Neutrophil (primary cell): ENCODE data around the gene TK1.

Experiments used
- H3K27ac ChIP-seq: fragments of 200-600 bp; sonication (generic); 2 replicates; pipeline ENCODE4 v1.5.1; 2016; ENCODE audit warnings: mild to moderate bottlenecking, moderate library complexity
- H3K27me3 ChIP-seq: fragments of 200-600 bp; sonication (generic); 2 replicates; pipeline ENCODE4 v1.6.0; 2016; ENCODE audit warnings: mild to moderate bottlenecking
- H3K36me3 ChIP-seq: fragments of 200-600 bp; sonication (generic); 2 replicates; pipeline ENCODE4 v1.5.1; 2017
- H3K4me1 ChIP-seq, 2 experiments: fragments of 200-600 bp in 1 of 2; sonication (generic) in 1 of 2; 1 replicate in 1 of 2; 2 replicates in 1 of 2; pipeline versions ENCODE4 v1.5.1 to v1.6.1; 2013 to 2016; ENCODE audit warnings: low read depth in 1 of 2, low read length in 1 of 2, mild to moderate bottlenecking in 1 of 2, moderate library complexity in 1 of 2; ENCODE audit not compliant: control insufficient read depth in 1 of 2, insufficient read depth in 1 of 2
- H3K4me3 ChIP-seq, 2 experiments: fragments of 200-600 bp in 1 of 2; sonication (generic) in 1 of 2; 1 replicate in 1 of 2; 2 replicates in 1 of 2; pipeline ENCODE4 v1.5.1; 2013 to 2016; ENCODE audit warnings: low read depth in 1 of 2, low read length in 1 of 2, mild to moderate bottlenecking in 1 of 2, moderate library complexity in 1 of 2
- H3K9me3 ChIP-seq: fragments of 200-600 bp; sonication (generic); 2 replicates; pipeline ENCODE4 v1.5.1; 2016
- TF ChIP-seq, protein P1 (sequence below): fragments of 200-600 bp; sonication (generic); IDR thresholded peaks from 2 replicates; pipeline ENCODE4 v1.5.1; 2016; ENCODE audit warnings: antibody characterized with exemption

TK1 gene

DNA sequence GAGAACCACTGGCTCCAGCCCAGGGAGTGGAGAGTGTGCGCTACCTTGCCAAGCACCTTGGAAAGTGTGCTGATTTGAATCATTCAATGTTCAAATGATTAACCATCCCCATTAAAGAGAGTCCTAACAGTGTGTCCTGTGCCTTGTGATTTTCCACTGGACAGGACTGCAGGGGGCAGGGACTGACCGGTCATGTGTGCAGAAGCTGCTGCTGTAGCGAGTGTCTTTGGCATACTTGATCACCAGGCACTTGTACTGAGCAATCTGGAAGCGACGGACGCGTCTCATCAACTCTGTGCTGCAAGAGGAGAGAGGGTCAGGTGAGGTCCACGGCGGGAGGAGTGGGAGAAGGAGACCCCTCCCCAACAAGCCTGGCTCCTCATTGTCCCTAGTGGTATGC, 2.0 kb downstream of the TK1 start:
- H3K36me3 ChIP-seq = no peaks in the 10 kb centered on the region
- H3K27me3 ChIP-seq = no peaks in the 10 kb centered on the region
- TF ChIP-seq, protein P1, sequence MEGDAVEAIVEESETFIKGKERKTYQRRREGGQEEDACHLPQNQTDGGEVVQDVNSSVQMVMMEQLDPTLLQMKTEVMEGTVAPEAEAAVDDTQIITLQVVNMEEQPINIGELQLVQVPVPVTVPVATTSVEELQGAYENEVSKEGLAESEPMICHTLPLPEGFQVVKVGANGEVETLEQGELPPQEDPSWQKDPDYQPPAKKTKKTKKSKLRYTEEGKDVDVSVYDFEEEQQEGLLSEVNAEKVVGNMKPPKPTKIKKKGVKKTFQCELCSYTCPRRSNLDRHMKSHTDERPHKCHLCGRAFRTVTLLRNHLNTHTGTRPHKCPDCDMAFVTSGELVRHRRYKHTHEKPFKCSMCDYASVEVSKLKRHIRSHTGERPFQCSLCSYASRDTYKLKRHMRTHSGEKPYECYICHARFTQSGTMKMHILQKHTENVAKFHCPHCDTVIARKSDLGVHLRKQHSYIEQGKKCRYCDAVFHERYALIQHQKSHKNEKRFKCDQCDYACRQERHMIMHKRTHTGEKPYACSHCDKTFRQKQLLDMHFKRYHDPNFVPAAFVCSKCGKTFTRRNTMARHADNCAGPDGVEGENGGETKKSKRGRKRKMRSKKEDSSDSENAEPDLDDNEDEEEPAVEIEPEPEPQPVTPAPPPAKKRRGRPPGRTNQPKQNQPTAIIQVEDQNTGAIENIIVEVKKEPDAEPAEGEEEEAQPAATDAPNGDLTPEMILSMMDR = no peak
- H3K4me1 ChIP-seq = peaks cover 14% of the 10 kb centered on the region in 2 experiments
- H3K9me3 ChIP-seq = no peaks in the 10 kb centered on the region
- no peak overlapping the region for H3K4me3 ChIP-seq
- H3K27ac ChIP-seq = no peak overlapping the region

DNA sequence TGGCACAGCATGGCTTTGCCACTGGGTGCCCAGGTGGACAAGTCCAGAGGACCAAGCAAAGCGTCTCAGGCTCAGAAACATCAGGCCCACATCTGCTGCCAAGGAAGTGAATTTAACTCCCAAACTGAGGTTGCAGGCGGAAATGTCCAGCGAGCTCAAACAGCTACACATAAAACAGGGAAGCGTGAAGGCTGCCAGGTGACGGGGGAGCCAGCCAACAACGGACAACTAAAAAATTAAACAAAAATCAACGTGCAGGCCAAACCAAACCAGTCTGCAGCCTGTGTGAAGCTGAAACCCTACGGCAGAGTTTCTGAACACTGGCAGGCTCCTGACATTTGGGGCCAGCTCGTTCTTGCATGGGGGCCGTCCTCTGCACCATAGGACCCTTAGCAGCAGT, 2.5 kb downstream of the TK1 start:
- Histone ChIP-seq H3K4me1 (peaks cover 14% of the 10 kb centered on the region in 2 experiments), H3K27me3 (no peaks in the 10 kb centered on the region), H3K9me3 (no peaks in the 10 kb centered on the region), H3K27ac (no peak overlapping the region), H3K4me3 (no peak overlapping the region), H3K36me3 (no peaks in the 10 kb centered on the region)
- TF ChIP-seq, protein P1 = no peak

DNA sequence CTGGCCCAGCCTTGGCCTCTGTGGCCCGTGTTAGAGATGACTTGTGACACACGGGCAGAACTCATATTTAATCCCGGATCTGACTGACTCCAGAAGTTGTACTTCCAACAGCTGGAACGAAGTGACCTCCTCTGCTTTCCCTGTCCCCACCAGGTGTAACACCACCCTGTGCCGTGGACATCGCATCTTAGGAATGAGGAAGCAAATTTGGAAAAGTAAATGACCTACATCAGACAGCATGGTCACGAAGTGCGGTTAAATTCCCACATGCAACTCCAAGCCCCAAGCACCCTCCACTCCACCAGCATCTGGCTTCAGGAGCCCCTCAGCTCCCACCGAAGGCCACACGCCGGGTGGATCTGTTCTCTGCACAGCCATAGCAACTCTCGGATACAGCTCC, 2.9 kb downstream of the TK1 start:
- no peaks in the 10 kb centered on the region for H3K36me3 ChIP-seq

DNA sequence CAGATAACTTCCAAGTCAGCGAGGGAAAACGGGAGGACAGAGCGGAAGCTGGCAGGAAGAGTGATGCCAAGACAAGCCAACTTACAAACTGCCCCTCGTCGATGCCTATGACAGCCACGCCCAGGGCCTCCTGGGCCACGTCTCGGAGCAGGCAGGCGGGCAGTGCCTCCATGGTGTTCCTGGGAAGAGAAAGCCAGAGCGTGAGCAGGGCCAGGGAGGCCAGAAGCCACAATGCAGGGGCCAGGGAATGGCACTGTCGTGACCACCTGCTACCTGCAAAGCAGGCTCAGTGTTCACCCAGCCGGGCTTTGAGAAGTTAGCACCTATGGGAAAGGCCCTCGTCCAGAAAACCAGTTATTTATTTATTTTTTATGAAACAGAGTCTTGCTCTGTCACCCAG, 4.3 kb downstream of the TK1 start:
- peaks cover 13 to 14% of the 10 kb centered on the region in 2 experiments for H3K4me1 ChIP-seq
- TF ChIP-seq, protein P1 = no peak

More for the DNA sequence above, 2.9 kb downstream of the TK1 start:
- no peaks in the 10 kb centered on the region for H3K9me3 ChIP-seq
- H3K27ac ChIP-seq = no peak overlapping the region
- TF ChIP-seq, protein P1 = no peak
- H3K27me3 ChIP-seq = no peaks in the 10 kb centered on the region
- H3K4me1 ChIP-seq = peaks cover 14% of the 10 kb centered on the region in 2 experiments
- H3K4me3 ChIP-seq = no peak overlapping the region

DNA sequence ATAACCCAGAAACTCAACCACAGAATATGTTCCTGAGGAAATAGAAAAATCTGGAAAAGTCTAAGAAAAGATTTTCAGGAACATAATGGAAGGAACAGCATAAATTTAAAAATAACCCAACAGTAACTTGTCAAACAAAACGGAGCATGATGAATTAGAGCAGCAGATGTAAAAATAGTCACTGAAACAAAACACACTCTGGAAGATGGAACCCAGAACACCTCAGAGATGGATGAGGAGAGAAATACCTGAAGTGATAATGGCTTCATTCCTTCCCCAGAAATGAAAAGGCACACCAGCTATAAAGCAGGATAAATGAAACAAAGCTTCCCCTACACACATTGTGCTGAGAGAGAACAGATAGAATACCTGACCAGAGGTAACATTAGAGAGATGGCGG, 6.3 kb downstream of the TK1 start:
- Histone ChIP-seq H3K4me3 (no peak overlapping the region), H3K36me3 (no peaks in the 10 kb centered on the region), H3K9me3 (no peaks in the 10 kb centered on the region), H3K27me3 (no peaks in the 10 kb centered on the region), H3K4me1 (peaks cover 17 to 18% of the 10 kb centered on the region in 2 experiments), H3K27ac (no peak overlapping the region)
- TF ChIP-seq, protein P1 = no peak

More for the DNA sequence above, 4.3 kb downstream of the TK1 start:
- no peaks in the 10 kb centered on the region for H3K27me3 ChIP-seq
- H3K4me3 ChIP-seq = no peak overlapping the region
- no peak overlapping the region for H3K27ac ChIP-seq
- no peaks in the 10 kb centered on the region for H3K36me3 ChIP-seq
- no peaks in the 10 kb centered on the region for H3K9me3 ChIP-seq

DNA sequence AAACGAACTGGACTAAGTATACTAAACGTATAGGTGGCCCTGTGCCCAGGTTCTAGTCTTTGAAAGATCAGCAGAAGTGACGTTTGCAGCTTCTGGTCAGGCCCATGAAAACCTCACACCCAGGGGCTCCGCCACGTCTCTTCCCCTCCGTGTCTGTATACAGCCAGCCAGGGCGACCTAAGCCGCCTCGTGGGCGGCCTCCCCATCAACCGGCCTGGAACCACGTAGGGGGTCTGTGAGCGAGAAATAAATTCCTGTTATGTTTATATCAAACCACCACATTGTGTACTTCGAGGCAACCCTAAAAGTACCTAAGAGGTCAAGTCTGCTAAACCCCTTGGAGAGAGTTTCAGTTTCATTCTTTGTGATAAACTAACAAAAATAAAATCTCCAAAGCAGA, 6.8 kb downstream of the TK1 start:
- Histone ChIP-seq H3K36me3 (no peaks in the 10 kb centered on the region), H3K27me3 (no peaks in the 10 kb centered on the region), H3K4me1 (peaks cover 20 to 21% of the 10 kb centered on the region in 2 experiments), H3K9me3 (no peaks in the 10 kb centered on the region), H3K27ac (no peak overlapping the region), H3K4me3 (no peak overlapping the region)
- TF ChIP-seq, protein P1 = no peak
